Erythroblast (primary cell): ENCODE results near the gene DNAJB8.

ENCODE experiments used
- GATA1 ChIP-seq: IDR thresholded peaks from 2 replicates; pipeline ENCODE4 v1.6.1; 2011; ENCODE audit warnings: low read depth, mild to moderate bottlenecking, control low read depth, low read length, moderate library complexity
- POLR2A ChIP-seq: IDR thresholded peaks from 2 replicates; pipeline ENCODE4 v1.6.1; 2011; ENCODE audit warnings: mild to moderate bottlenecking, low read length

GRCh38 chr3:128505771-128506170 lies 39.1 kb upstream of the DNAJB8 start:
- TF ChIP-seq POLR2A (peak; percentile 12), GATA1 (no peak)
